WERI-Rb-1 (cell line): Measurements from ENCODE around the gene GID4.

Experiments used
- DNase-seq: peaks from one replicate; pipeline ENCODE4 v3.0.0-alpha.2; 2020
- H3K27ac ChIP-seq: fragments of 250-450 bp; sonication (Bioruptor Pico); 2 replicates; pipeline ENCODE4 v1.5.1; 2020; ENCODE audit warnings: mild to moderate bottlenecking, moderate library complexity
- H3K27me3 ChIP-seq: fragments of 250-450 bp; sonication (Bioruptor Pico); 2 replicates; pipeline ENCODE4 v1.5.1; 2021; ENCODE audit warnings: mild to moderate bottlenecking, low read depth, moderate library complexity; ENCODE audit not compliant: insufficient read depth, severe bottlenecking
- H3K36me3 ChIP-seq: fragments of 250-450 bp; sonication (Bioruptor Pico); 2 replicates; pipeline ENCODE4 v1.5.1; 2020; ENCODE audit warnings: mild to moderate bottlenecking, moderate library complexity
- H3K4me3 ChIP-seq: 2 replicates; pipeline ENCODE4 v1.5.1; 2011; ENCODE audit warnings: low read depth, mild to moderate bottlenecking, control low read depth, low read length
- H3K9me3 ChIP-seq: fragments of 250-450 bp; sonication (Bioruptor Pico); 2 replicates; pipeline ENCODE4 v1.5.1; 2021; ENCODE audit warnings: mild to moderate bottlenecking, moderate library complexity; ENCODE audit not compliant: severe bottlenecking
- CTCF ChIP-seq: IDR thresholded peaks from 2 replicates; pipeline ENCODE4 v1.5.1; 2011; ENCODE audit warnings: low read depth, mild to moderate bottlenecking, control low read depth, inconsistent platforms, low read length

The GID4 gene

GRCh38 chr17:18079543-18079942 is 40.3 kb downstream of the GID4 start:
- TF ChIP-seq CTCF = no peak
- no peak overlapping the region for H3K27ac ChIP-seq
- DNase-seq = no peak
- no peaks in the 10 kb centered on the region for H3K9me3 ChIP-seq
- no peaks in the 10 kb centered on the region for H3K27me3 ChIP-seq
- no peak overlapping the region for H3K4me3 ChIP-seq
- no peaks in the 10 kb centered on the region for H3K36me3 ChIP-seq

GRCh38 chr17:18084256-18084655 is 45.0 kb downstream of the GID4 start:
- Histone ChIP-seq H3K4me3 (no peak overlapping the region), H3K27ac (no peak overlapping the region), H3K9me3 (no peaks in the 10 kb centered on the region), H3K27me3 (no peaks in the 10 kb centered on the region), H3K36me3 (no peaks in the 10 kb centered on the region)
- DNase-seq = no peak
- no peak for TF ChIP-seq CTCF

- no peak for TF ChIP-seq CTCF
- Histone ChIP-seq H3K27ac (peak within 1 kb of the TSS; percentile 61), H3K36me3 (no peaks in the 10 kb centered on the region; the same call in 1 of the 2 replicates), H3K27me3 (no peaks in the 10 kb centered on the region), H3K4me3 (peak within 1 kb of the TSS; percentile 57), H3K9me3 (no peaks in the 10 kb centered on the region)
- DNase-seq = peak; percentile 81
Observed at GRCh38 chr17:18087610-18088491, 48.6 kb downstream of the GID4 start, which contains the start of gene DRG2. TSS of gene DRG2 (plus strand) at chr17:18087948. CDS start at chr17:18088024, 76 bp downstream.

- Histone ChIP-seq H3K27me3 (no peaks in the 10 kb centered on the region), H3K27ac (no peak overlapping the region), H3K9me3 (no peaks in the 10 kb centered on the region), H3K36me3 (peaks cover 8% of the 10 kb centered on the region), H3K4me3 (no peak overlapping the region)
- TF ChIP-seq CTCF = no peak
- no peak for DNase-seq
Observed at GRCh38 chr17:18089613-18090012, 50.4 kb downstream of the GID4 start.

- TF ChIP-seq CTCF = peak; percentile 75
- Histone ChIP-seq H3K9me3 (no peaks in the 10 kb centered on the region), H3K27ac (no peak overlapping the region; the same call in 1 of the 2 replicates), H3K36me3 (peaks cover 10% of the 10 kb centered on the region), H3K27me3 (no peaks in the 10 kb centered on the region), H3K4me3 (no peak overlapping the region)
- DNase-seq = peak; percentile 56
Observed at GRCh38 chr17:18093616-18094408, 54.6 kb downstream of the GID4 start.
